ENCODE data around the gene ADAMTS7.

- TF ChIP-seq CTCF (IDR thresholded peaks at IDR 0.05; ENCODE audit: poor library complexity, severe bottlenecking) (no peak), MXI1 (conservative IDR thresholded peaks at IDR 0.05; ENCODE audit: poor library complexity, severe bottlenecking) (no peak), RAD21 (conservative IDR thresholded peaks at IDR 0.05) (no peak), SMC3 (conservative IDR thresholded peaks at IDR 0.05; ENCODE audit: poor library complexity) (no peak), EP300 (conservative IDR thresholded peaks at IDR 0.05; ENCODE audit: poor library complexity, severe bottlenecking) (no peak), POLR2AphosphoS5 (IDR thresholded peaks at IDR 0.05) (no peak), TAF1 (IDR thresholded peaks at IDR 0.05; ENCODE audit: low read depth) (no peak), EZH2 (IDR thresholded peaks at IDR 0.05; ENCODE audit: borderline replicate concordance, insufficient read depth, low read length, poor library complexity, severe bottlenecking) (no peak)
Measured at GRCh38 chr15:78766041-78766440, 45.2 kb downstream of the ADAMTS7 start.

Measured in neural cell (in vitro differentiated cells).